ENCODE measurements around the gene CDYL2. TPM values are rescaled to one million over a fixed set of nuclear protein-coding genes. Genes with fewer than 3 reads are reported as not detected.

CDYL2 gene
- total RNA-seq, 1 donor from 2014 or later, result 26.5 TPM

GRCh38 chr16:80746231-80746630, 58.2 kb downstream of the CDYL2 start:
- no peak overlapping the region for H3K4me3 Mint-ChIP-seq (ENCODE audit: unreplicated experiment)

GRCh38 chr16:80744856-80745255, 59.5 kb downstream of the CDYL2 start:
- peaks cover 2% of the 10 kb centered on the region for H3K36me3 Mint-ChIP-seq (ENCODE audit: low read depth, unreplicated experiment)
- H3K9me3 ChIP-seq (ENCODE audit: insufficient read depth, low read depth, low read length), result no peaks in the 10 kb centered on the region
- peaks cover 28% of the 10 kb centered on the region for H4K20me1 ChIP-seq (ENCODE audit: insufficient read depth, low read length)
- no peaks in the 10 kb centered on the region for H3K27me3 ChIP-seq (ENCODE audit: insufficient read depth, low read length)
- TF ChIP-seq CTCF (IDR thresholded peaks at IDR 0.05; ENCODE audit: insufficient read depth, low read depth, low read length) (no peak), EZH2 (IDR thresholded peaks at IDR 0.05; ENCODE audit: insufficient read depth, low read length) (no peak)
- peaks cover 8% of the 10 kb centered on the region for H3K4me1 Mint-ChIP-seq (ENCODE audit: low read depth, unreplicated experiment)
- FAIRE-seq, result no peak
- no peaks in the 10 kb centered on the region for H3K27me3 Mint-ChIP-seq (ENCODE audit: low read depth, unreplicated experiment)
- H3K9ac ChIP-seq (ENCODE audit: low read length), result no peak overlapping the region
- no peak overlapping the region for H3K4me2 ChIP-seq (ENCODE audit: low read length)
- no peaks in the 10 kb centered on the region for H3K36me3 ChIP-seq (ENCODE audit: insufficient read depth, low read length)
- peaks cover 7% of the 10 kb centered on the region for H3K79me2 ChIP-seq (ENCODE audit: insufficient read depth, low read length)
- H3K4me1 ChIP-seq (ENCODE audit: insufficient read depth, low read length), result no peaks in the 10 kb centered on the region
- H2AFZ ChIP-seq (ENCODE audit: low read depth, low read length), result no peak overlapping the region
- H3K4me3 Mint-ChIP-seq (ENCODE audit: unreplicated experiment), result no peak overlapping the region
- no peak overlapping the region for H3K27ac ChIP-seq (ENCODE audit: low read depth, low read length)
- no peak overlapping the region for H3K4me3 ChIP-seq (ENCODE audit: insufficient read depth, low read depth, low read length)
- DNase-seq (ENCODE audit: low read depth), result no peak
- H3K9me3 Mint-ChIP-seq (ENCODE audit: unreplicated experiment), result peaks cover under 1% of the 10 kb centered on the region
- no peak overlapping the region for H3K27ac Mint-ChIP-seq (ENCODE audit: unreplicated experiment)

More at GRCh38 chr16:80746231-80746630, 58.2 kb downstream of the CDYL2 start:
- Mint-ChIP-seq H3K4me1 (ENCODE audit: low read depth, unreplicated experiment) (peaks cover 11% of the 10 kb centered on the region), H3K27ac (ENCODE audit: unreplicated experiment) (no peak overlapping the region), H3K27me3 (ENCODE audit: low read depth, unreplicated experiment) (no peaks in the 10 kb centered on the region), H3K9me3 (ENCODE audit: unreplicated experiment) (no peaks in the 10 kb centered on the region), H3K36me3 (ENCODE audit: low read depth, unreplicated experiment) (peaks cover 2% of the 10 kb centered on the region)
- H3K36me3 ChIP-seq (ENCODE audit: insufficient read depth, low read length), result no peaks in the 10 kb centered on the region
- H3K4me1 ChIP-seq (ENCODE audit: insufficient read depth, low read length), result no peaks in the 10 kb centered on the region
- H4K20me1 ChIP-seq (ENCODE audit: insufficient read depth, low read length), result peaks cover 27% of the 10 kb centered on the region
- H2AFZ ChIP-seq (ENCODE audit: low read depth, low read length), result no peak overlapping the region
- no peak overlapping the region for H3K4me3 ChIP-seq (ENCODE audit: insufficient read depth, low read depth, low read length)
- no peak for DNase-seq (ENCODE audit: low read depth)
- no peak overlapping the region for H3K9ac ChIP-seq (ENCODE audit: low read length)
- H3K27ac ChIP-seq (ENCODE audit: low read depth, low read length), result no peak overlapping the region
- H3K4me2 ChIP-seq (ENCODE audit: low read length), result no peak overlapping the region
- TF ChIP-seq CTCF (IDR thresholded peaks at IDR 0.05; ENCODE audit: insufficient read depth, low read depth, low read length) (no peak), EZH2 (IDR thresholded peaks at IDR 0.05; ENCODE audit: insufficient read depth, low read length) (no peak)
- no peaks in the 10 kb centered on the region for H3K9me3 ChIP-seq (ENCODE audit: insufficient read depth, low read depth, low read length)
- H3K79me2 ChIP-seq (ENCODE audit: insufficient read depth, low read length), result peaks cover 2% of the 10 kb centered on the region
- no peaks in the 10 kb centered on the region for H3K27me3 ChIP-seq (ENCODE audit: insufficient read depth, low read length)
- FAIRE-seq, result no peak

GRCh38 chr16:80743772-80744171, 60.6 kb downstream of the CDYL2 start:
- Histone ChIP-seq H3K36me3 (ENCODE audit: insufficient read depth, low read length) (no peaks in the 10 kb centered on the region), H3K4me2 (ENCODE audit: low read length) (no peak overlapping the region)

More at GRCh38 chr16:80743772-80744171, 60.6 kb downstream of the CDYL2 start:
- Histone ChIP-seq H4K20me1 (ENCODE audit: insufficient read depth, low read length) (peaks cover 31% of the 10 kb centered on the region), H3K9me3 (ENCODE audit: insufficient read depth, low read depth, low read length) (no peaks in the 10 kb centered on the region), H3K9ac (ENCODE audit: low read length) (no peak overlapping the region), H3K27ac (ENCODE audit: low read depth, low read length) (no peak overlapping the region), H3K27me3 (ENCODE audit: insufficient read depth, low read length) (no peaks in the 10 kb centered on the region), H3K79me2 (ENCODE audit: insufficient read depth, low read length) (peaks cover 7% of the 10 kb centered on the region), H3K4me1 (ENCODE audit: insufficient read depth, low read length) (no peaks in the 10 kb centered on the region), H3K4me3 (ENCODE audit: insufficient read depth, low read depth, low read length) (no peak overlapping the region), H2AFZ (ENCODE audit: low read depth, low read length) (no peak overlapping the region)
- no peak for TF ChIP-seq EZH2 (IDR thresholded peaks at IDR 0.05; ENCODE audit: insufficient read depth, low read length)
- TF ChIP-seq CTCF (IDR thresholded peaks at IDR 0.05; ENCODE audit: insufficient read depth, low read depth, low read length), result no peak
- peaks cover 8% of the 10 kb centered on the region for H3K4me1 Mint-ChIP-seq (ENCODE audit: low read depth, unreplicated experiment)
- no peak overlapping the region for H3K27ac Mint-ChIP-seq (ENCODE audit: unreplicated experiment)
- FAIRE-seq (no peak), DNase-seq (ENCODE audit: low read depth) (no peak)
- peaks cover 2% of the 10 kb centered on the region for H3K36me3 Mint-ChIP-seq (ENCODE audit: low read depth, unreplicated experiment)
- H3K4me3 Mint-ChIP-seq (ENCODE audit: unreplicated experiment), result no peak overlapping the region
- H3K9me3 Mint-ChIP-seq (ENCODE audit: unreplicated experiment), result peaks cover 1% of the 10 kb centered on the region
- no peaks in the 10 kb centered on the region for H3K27me3 Mint-ChIP-seq (ENCODE audit: low read depth, unreplicated experiment)
